Stomach (tissue), 9 donors: Measurements from ENCODE around the gene RBFOX1. TPM values are rescaled to one million over a fixed set of nuclear protein-coding genes. Genes with fewer than 3 reads are reported as not detected.
"Not testable (repeated sequence)": the region's sequence is repeated elsewhere in the genome, so short reads cannot be mapped to it uniquely, and the experiment has no call there.

ENCODE experiments used
- DNase-seq, 2 donors: peaks; one replicate each; pipeline versions ENCODE4 v3.0.0 to v3.0.0-alpha.2; 2013 to 2019
- H3K27ac ChIP-seq, 5 donors: fragments of 200-600 bp in 4 of 5; sonication (generic) in 4 of 5; one replicate each; pipeline ENCODE4 v1.5.1; 2013 to 2019; ENCODE audit warnings: mild to moderate bottlenecking in 1 of 5, moderate library complexity in 1 of 5
- H3K27me3 ChIP-seq, 3 donors: fragments of 200-600 bp; sonication (generic); one replicate each; pipeline ENCODE4 v1.5.1; 2017 to 2019; ENCODE audit warnings: mixed run types in 1 of 3
- H3K36me3 ChIP-seq, 4 donors: fragments of 200-600 bp; sonication (generic); 1 replicate in 3 of 4; 2 replicates in 1 of 4; pipeline ENCODE4 v1.5.1; 2016 to 2019
- H3K4me1 ChIP-seq, 4 donors: fragments of 200-600 bp; sonication (generic); one replicate each; pipeline ENCODE4 v1.5.1; 2016 to 2019
- H3K4me3 ChIP-seq, 4 donors: fragments of 200-600 bp; sonication (generic) in 3 of 4; one replicate each; pipeline ENCODE4 v1.5.1; 2016 to 2019; ENCODE audit warnings: mild to moderate bottlenecking in 1 of 4
- H3K9me3 ChIP-seq, 4 donors: fragments of 200-600 bp; sonication (generic); one replicate each; pipeline ENCODE4 v1.5.1; 2016 to 2019
- CTCF ChIP-seq, 7 experiments: fragments of 450-650 bp in 4 of 7; fragments of 200-600 bp in 3 of 7; sonication (generic) in 3 of 7; IDR thresholded peaks; one replicate each; pipeline ENCODE4 v1.5.1; 2016 to 2019; ENCODE audit warnings: antibody characterized with exemption in 7 of 7, control low read depth in 2 of 7, mild to moderate bottlenecking in 1 of 7
- EP300 ChIP-seq: sonication (generic); formaldehyde crosslinking; IDR thresholded peaks from one replicate; pipeline ENCODE4 v1.6.1; 2017; ENCODE audit warnings: antibody characterized with exemption
- POLR2A ChIP-seq, 4 donors: fragments of 450-650 bp; IDR thresholded peaks; one replicate each; pipeline ENCODE4 v1.6.1; 2016; ENCODE audit warnings: antibody characterized with exemption in 4 of 4, control low read depth in 2 of 4, mild to moderate bottlenecking in 1 of 4, moderate library complexity in 1 of 4
- POLR2AphosphoS5 ChIP-seq, 3 donors: sonication (generic); formaldehyde crosslinking; IDR thresholded peaks; one replicate each; pipeline ENCODE4 v1.6.1; 2016; ENCODE audit warnings: antibody characterized with exemption in 3 of 3
- WGBS, 5 donors: extraction: QIAGEN DNeasy Blood & Tissue Kit in 3 of 5; methylation state at CpG; one replicate each; pipeline versions ENCODE4 v1.1.5 to v1.1.7; 2013 to 2018; 5-methylcytosine and 5-hydroxymethylcytosine counted together
- intact Hi-C: fragments of 100-400 bp; cut with DNase I; formaldehyde crosslinking; loops from one replicate; pipeline ENCODE4 v1.15.1; 2023; ENCODE audit warnings: low total_unique reads
- polyA plus RNA-seq, 3 donors: library from polyadenylated mRNA; stranded (reverse); fragments of 200-250 nt; gene quantifications; one replicate each; pipeline ENCODE4 v1.2.3, GENCODE V29; 2013
- total RNA-seq, 5 donors: library from RNA; depleted of rRNA; stranded (reverse); fragments of >200 nt; gene quantifications; one replicate each; pipeline versions ENCODE4 v1.1.0 to v1.2.3, GENCODE V29; 2014 to 2016
- donor health status: healthy with polysubstance abuse.
- donor health status: Bipolar disorder and iron deficiency.
- donor health status: healthy.

Gene RBFOX1
- total and polyA plus RNA-seq, 8 donors: 0.03 to 20.9 (median 0.35) TPM; not detected in 4

GRCh38 chr16:7501868-7502267 is 169.2 kb downstream of the RBFOX1 start:
- Histone ChIP-seq H3K4me1 (no peaks in the 10 kb centered on the region), H3K4me3 (no peak overlapping the region), H3K9me3 (no peaks in the 10 kb centered on the region), H3K27ac (no peak overlapping the region), H3K36me3 (no peaks in the 10 kb centered on the region), H3K27me3 (no peaks in the 10 kb centered on the region)
- no peak for DNase-seq
- intact Hi-C loops: no loop called here
- WGBS, 5 donors: 88 to 93% (median 91%) methylated on average over 5 of the region's 5 CpGs
- TF ChIP-seq EP300: no peak
- TF ChIP-seq POLR2A (IDR thresholded peaks at IDR 0.05): no peak
- TF ChIP-seq POLR2AphosphoS5 (IDR thresholded peaks at IDR 0.05): no peak
- TF ChIP-seq CTCF (IDR thresholded peaks at IDR 0.05): no peak

- WGBS, 5 donors: 67 to 78% (median 68%) methylated on average over 4 of the region's 4 CpGs
- H3K27ac ChIP-seq, intact Hi-C loops, H3K4me1 ChIP-seq, H3K36me3 ChIP-seq, H3K4me3 ChIP-seq, H3K27me3 ChIP-seq, H3K9me3 ChIP-seq, DNase-seq: not testable (repeated sequence)
Measured at GRCh38 chr16:7502591-7503157, 170.0 kb downstream of the RBFOX1 start.

- Histone ChIP-seq H3K27me3 (no peaks in the 10 kb centered on the region), H3K36me3 (no peaks in the 10 kb centered on the region), H3K4me1 (no peaks in the 10 kb centered on the region), H3K9me3 (no peaks in the 10 kb centered on the region), H3K27ac (no peak overlapping the region), H3K4me3 (no peak overlapping the region)
- TF ChIP-seq POLR2A (IDR thresholded peaks at IDR 0.05) (no peak), EP300 (no peak), POLR2AphosphoS5 (IDR thresholded peaks at IDR 0.05) (no peak), CTCF (IDR thresholded peaks at IDR 0.05) (no peak)
- intact Hi-C loops: no loop called here
- WGBS, 5 donors: 85 to 93% (median 91%) methylated on average over 3 of the region's 3 CpGs
- DNase-seq: no peak
Measured at GRCh38 chr16:7503666-7504065, 171.0 kb downstream of the RBFOX1 start.

- intact Hi-C loops: no loop called here
- Histone ChIP-seq H3K4me3 (no peak overlapping the region), H3K4me1 (no peaks in the 10 kb centered on the region), H3K27me3 (no peaks in the 10 kb centered on the region), H3K27ac (no peak overlapping the region), H3K36me3 (no peaks in the 10 kb centered on the region), H3K9me3 (no peaks in the 10 kb centered on the region)
- no peak for DNase-seq
- 84 to 91% (median 87%) methylated on average over 8 of the region's 8 CpGs for WGBS, 5 donors
- TF ChIP-seq POLR2AphosphoS5 (IDR thresholded peaks at IDR 0.05) (no peak), CTCF (IDR thresholded peaks at IDR 0.05) (no peak), EP300 (no peak)
Measured at GRCh38 chr16:7504844-7505243, 172.2 kb downstream of the RBFOX1 start.

GRCh38 chr16:7505495-7505894 is 172.8 kb downstream of the RBFOX1 start:
- TF ChIP-seq POLR2AphosphoS5 (IDR thresholded peaks at IDR 0.05) (no peak), EP300 (no peak), POLR2A (IDR thresholded peaks at IDR 0.05) (no peak), CTCF (IDR thresholded peaks at IDR 0.05) (no peak)
- WGBS, 5 donors: 74 to 92% (median 87%) methylated on average over 4 of the region's 4 CpGs
- intact Hi-C loops: no loop called here
- H3K9me3 ChIP-seq: no peaks in the 10 kb centered on the region
- no peak overlapping the region for H3K27ac ChIP-seq
- H3K36me3 ChIP-seq: no peaks in the 10 kb centered on the region
- DNase-seq: no peak
- H3K27me3 ChIP-seq: no peaks in the 10 kb centered on the region
- H3K4me3 ChIP-seq: no peak overlapping the region
- H3K4me1 ChIP-seq: no peaks in the 10 kb centered on the region
